IMR-90 (cell line): ENCODE data around the gene PIPOX. TPM values are rescaled to one million over a fixed set of nuclear protein-coding genes. Genes with fewer than 3 reads are reported as not detected.

Experiments
- ATAC-seq: fragments of 200-7000 bp; cut with Tn5 transposase; 2 replicates; pipeline ENCODE4 v1.9.1; 2020; ENCODE audit warnings: low read depth, mild to moderate bottlenecking, moderate library complexity
- BruUV-seq: library from RNA; stranded (reverse); fragments of 400-500 nt; replicated peaks from 2 replicates; lab custom pipeline; 2021; lab: Mats Ljungman, UMichigan
- CTCF ChIA-PET: fragments of 300-600 bp; formaldehyde crosslinking; extraction: SDS; loops from one replicate; lab custom pipeline; 2021; ENCODE audit warnings: antibody characterized with exemption; lab: Yijun Ruan, JAX
- POLR2A ChIA-PET: fragments of 300-600 bp; sonication (Branson Sonifier 250); formaldehyde crosslinking; loops from one replicate; lab custom pipeline; 2022; ENCODE audit warnings: antibody characterized with exemption; ENCODE audit not compliant: unreplicated experiment; lab: Charles Lee
- DNase-seq: peaks from one replicate; pipeline ENCODE4 v3.0.0; 2013
- H2AFZ ChIP-seq: replicated peaks from 2 replicates; pipeline ENCODE3; 2013; ENCODE audit warnings: low read length, mild to moderate bottlenecking; ENCODE audit not compliant: poor library complexity
- H2AK5ac ChIP-seq: 2 replicates; pipeline ENCODE4 v1.6.1; 2013; ENCODE audit warnings: low read depth, low read length, inconsistent platforms
- H2AK9ac ChIP-seq: replicated peaks from 2 replicates; pipeline ENCODE3; 2013; ENCODE audit warnings: mild to moderate bottlenecking, low read depth, low read length, moderate library complexity; ENCODE audit not compliant: poor library complexity
- H2BK120ac ChIP-seq: 2 replicates; pipeline ENCODE4 v1.6.1; 2013; ENCODE audit warnings: low read depth, low read length, inconsistent platforms
- H2BK15ac ChIP-seq: 3 replicates; pipeline ENCODE4 v1.6.1; 2013; ENCODE audit warnings: low read depth, low read length, inconsistent platforms
- H2BK20ac ChIP-seq: 2 replicates; pipeline ENCODE4 v1.6.1; 2013; ENCODE audit warnings: low read depth, mild to moderate bottlenecking, inconsistent platforms, low read length, moderate library complexity
- H2BK5ac ChIP-seq: 2 replicates; pipeline ENCODE4 v1.6.1; 2013; ENCODE audit warnings: mild to moderate bottlenecking, low read depth, low read length, inconsistent platforms; ENCODE audit not compliant: poor library complexity, severe bottlenecking
- H3K14ac ChIP-seq: replicated peaks from 2 replicates; pipeline ENCODE4 v1.6.1; 2013; ENCODE audit warnings: low read depth, low read length, inconsistent platforms
- H3K18ac ChIP-seq: 2 replicates; pipeline ENCODE4 v1.6.1; 2013; ENCODE audit warnings: low read depth, low read length, control low read depth
- H3K23ac ChIP-seq: 2 replicates; pipeline ENCODE4 v1.6.1; 2013; ENCODE audit warnings: low read depth, low read length, inconsistent platforms
- H3K27ac ChIP-seq: 2 replicates; pipeline ENCODE4 v1.5.1; 2013; ENCODE audit warnings: mild to moderate bottlenecking, control low read depth, low read length; ENCODE audit not compliant: insufficient read depth
- H3K27me3 ChIP-seq: 2 replicates; pipeline ENCODE4 v1.6.1; 2013; ENCODE audit warnings: low read length; ENCODE audit not compliant: control insufficient read depth, insufficient read depth
- H3K36me3 ChIP-seq: 2 replicates; pipeline ENCODE4 v1.6.1; 2013; ENCODE audit warnings: low read length, mixed read lengths; ENCODE audit not compliant: control insufficient read depth, insufficient read depth
- H3K4ac ChIP-seq: 2 replicates; pipeline ENCODE4 v1.6.1; 2013; ENCODE audit warnings: low read depth, low read length, inconsistent platforms
- H3K4me1 ChIP-seq: 2 replicates; pipeline ENCODE4 v1.6.1; 2013; ENCODE audit warnings: low read length, mixed read lengths; ENCODE audit not compliant: control insufficient read depth, insufficient read depth
- H3K4me2 ChIP-seq: 2 replicates; pipeline ENCODE4 v1.6.1; 2013; ENCODE audit warnings: low read depth, mild to moderate bottlenecking, control low read depth, low read length, moderate library complexity
- H3K4me3 ChIP-seq: 2 replicates; pipeline ENCODE4 v1.5.1; 2013; ENCODE audit warnings: low read depth, mild to moderate bottlenecking, control low read depth, low read length, moderate library complexity; ENCODE audit not compliant: insufficient read depth
- H3K56ac ChIP-seq: 2 replicates; pipeline ENCODE4 v1.6.1; 2013; ENCODE audit warnings: low read length, inconsistent platforms; ENCODE audit not compliant: insufficient read depth; ENCODE audit errors: extremely low read depth
- H3K79me1 ChIP-seq, 2 experiments: 2 replicates each; pipeline ENCODE4 v1.6.1; 2013; ENCODE audit warnings: low read length in 2 of 2, inconsistent platforms in 1 of 2, low read depth in 1 of 2
- H3K9ac ChIP-seq: 2 replicates; pipeline ENCODE4 v1.6.1; 2013; ENCODE audit warnings: low read depth, low read length, control low read depth
- H3K9me1 ChIP-seq: 2 replicates; pipeline ENCODE4 v1.6.1; 2013; ENCODE audit warnings: low read length, inconsistent platforms; ENCODE audit not compliant: insufficient read depth
- H3K9me3 ChIP-seq: 2 replicates; pipeline ENCODE4 v1.6.1; 2013; ENCODE audit warnings: low read length; ENCODE audit not compliant: control insufficient read depth, insufficient read depth
- H4K20me1 ChIP-seq: 2 replicates; pipeline ENCODE4 v1.6.1; 2013; ENCODE audit warnings: low read length, inconsistent platforms; ENCODE audit not compliant: insufficient read depth
- H4K5ac ChIP-seq: 2 replicates; pipeline ENCODE4 v1.6.1; 2013; ENCODE audit warnings: mild to moderate bottlenecking, low read depth, low read length, control low read depth
- H4K8ac ChIP-seq, 2 experiments: 2 replicates each; pipeline ENCODE4 v1.6.1; 2013; ENCODE audit warnings: low read depth in 2 of 2, low read length in 2 of 2, control low read depth in 1 of 2, inconsistent platforms in 1 of 2
- H4K91ac ChIP-seq: 2 replicates; pipeline ENCODE4 v1.6.1; 2013; ENCODE audit warnings: low read depth, low read length, inconsistent platforms; ENCODE audit not compliant: insufficient read depth
- BHLHE40 ChIP-seq: fragments of 150-350 bp; IDR thresholded peaks from 2 replicates; pipeline ENCODE4 v1.6.1; 2016; ENCODE audit warnings: mild to moderate bottlenecking, low read depth, low read length
- ELK1 ChIP-seq: fragments of 150-350 bp; IDR thresholded peaks from 2 replicates; pipeline ENCODE4 v1.6.1; 2016; ENCODE audit warnings: low read depth, mild to moderate bottlenecking, low read length, moderate library complexity, borderline replicate concordance
- FOS ChIP-seq: fragments of 150-350 bp; IDR thresholded peaks from 2 replicates; pipeline ENCODE4 v1.6.1; 2016; ENCODE audit warnings: low read depth, low read length
- MAFK ChIP-seq: IDR thresholded peaks from 2 replicates; pipeline ENCODE4 v1.6.1; 2012; ENCODE audit warnings: low read depth, low read length, improper control_type of control experiment
- MAZ ChIP-seq: IDR thresholded peaks from 2 replicates; pipeline ENCODE4 v1.6.1; 2012; ENCODE audit warnings: low read depth, mild to moderate bottlenecking, low read length, improper control_type of control experiment, moderate library complexity, borderline replicate concordance
- MXI1 ChIP-seq: IDR thresholded peaks from 2 replicates; pipeline ENCODE4 v1.6.1; 2012; ENCODE audit warnings: low read depth, mild to moderate bottlenecking, low read length, moderate library complexity, borderline replicate concordance
- NFE2L2 ChIP-seq: fragments of 150-350 bp; IDR thresholded peaks from 2 replicates; pipeline ENCODE4 v1.6.1; 2016; ENCODE audit warnings: low read depth, mild to moderate bottlenecking, low read length
- RAD21 ChIP-seq: IDR thresholded peaks from 2 replicates; pipeline ENCODE4 v1.6.1; 2012; ENCODE audit warnings: low read length, improper control_type of control experiment
- RFX5 ChIP-seq: IDR thresholded peaks from 2 replicates; pipeline ENCODE4 v1.8.0; 2012; ENCODE audit warnings: low read depth, mild to moderate bottlenecking, low read length, moderate library complexity
- USF2 ChIP-seq: fragments of 150-350 bp; IDR thresholded peaks from 2 replicates; pipeline ENCODE4 v1.6.1; 2017; ENCODE audit warnings: mild to moderate bottlenecking, antibody characterized with exemption, low read length, low read depth
- WGBS, 2 experiments: methylation state at CpG; one replicate each; pipeline versions ENCODE4 v1.1.5 to v1.1.7; 2013; ENCODE audit warnings: missing lambda C conversion rate in 2 of 2; ENCODE audit not compliant: insufficient read length in 1 of 2; ENCODE audit errors: extremely low coverage in 2 of 2; 5-methylcytosine and 5-hydroxymethylcytosine counted together
- dilution Hi-C: fragments of 300-500 bp; cut with HindIII; formaldehyde crosslinking; loops from one replicate; pipeline ENCODE4 v1.14.3; 2018; ENCODE audit warnings: low sequenced_read_pairs; ENCODE audit not compliant: unreplicated experiment
- in situ Hi-C: fragments of 300-500 bp; cut with MboI; formaldehyde crosslinking; loops from 3 replicates; pipeline ENCODE4 v1.14.3; 2019; ENCODE audit warnings: low sequenced_read_pairs, inconsistent platforms, mixed read lengths
- intact Hi-C: fragments of 100-400 bp; cut with micrococcal nuclease; formaldehyde crosslinking; loops from 2 replicates; pipeline ENCODE4 v1.10.0; 2022
- polyA plus RNA-seq, 3 experiments: library from polyadenylated mRNA; depleted of rRNA; stranded (reverse); fragments of >200 nt; gene quantifications; 2 replicates each; pipeline ENCODE4 v1.2.3, GENCODE V29; 2012; ENCODE audit warnings: low replicate concordance in 1 of 3
- total RNA-seq: library from RNA; depleted of rRNA; stranded (reverse); fragments of >200 nt; gene quantifications from 2 replicates; pipeline ENCODE4 v1.2.3, GENCODE V29; 2012

Gene PIPOX
- total and polyA plus RNA-seq, 2 of the 4 experiments (the other 2 are of a cell fraction), result 0.43 to 1.3 TPM

GRCh38 chr17:29024316-29024952 is 18.5 kb upstream of the PIPOX start:
- intact Hi-C loops, result loop anchor here (5.0 kb wide), 1 partner anchor 43 kb away; no protein-coding TSS in a partner anchor
- no peaks in the 10 kb centered on the region for H4K20me1 ChIP-seq

More at GRCh38 chr17:29024316-29024952, 18.5 kb upstream of the PIPOX start:
- Histone ChIP-seq H3K14ac (no peak overlapping the region), H3K79me1 (no peaks in the 10 kb centered on the region), H3K4me3 (no peak overlapping the region), H4K5ac (no peak overlapping the region), H3K9ac (no peak overlapping the region), H4K91ac (no peak overlapping the region), H2AK9ac (no peak overlapping the region), H3K4me1 (no peaks in the 10 kb centered on the region), H2BK20ac (no peak overlapping the region), H2BK5ac (no peak overlapping the region), H2AFZ (no peak overlapping the region), H3K9me1 (no peaks in the 10 kb centered on the region), H4K8ac (no peak overlapping the region), H3K27me3 (peaks cover 76% of the 10 kb centered on the region), H3K56ac (no peak overlapping the region), H2AK5ac (no peak overlapping the region), H3K23ac (no peak overlapping the region), H3K36me3 (no peaks in the 10 kb centered on the region), H3K4me2 (no peak overlapping the region), H3K27ac (no peak overlapping the region), H3K4ac (no peak overlapping the region), H2BK15ac (no peak overlapping the region), H3K18ac (no peak overlapping the region), H2BK120ac (no peak overlapping the region), H3K9me3 (no peaks in the 10 kb centered on the region)
- no CpG with 5 or more reads among the region's 6 CpGs for WGBS, 2 experiments
- ATAC-seq (no peak), DNase-seq (no peak)
- dilution Hi-C loops, result no loop called here
- in situ Hi-C loops, result no loop called here
- CTCF ChIA-PET, result interaction anchor here (1.0 kb wide), 1 partner anchor 58 kb away, joined by 5 read pairs; no protein-coding TSS in a partner anchor
- no peak for TF ChIP-seq MAFK
- TF ChIP-seq FOS, result no peak
- no peak for TF ChIP-seq NFE2L2
- TF ChIP-seq BHLHE40, result no peak
- no peak for TF ChIP-seq USF2
- no peak for TF ChIP-seq MAZ
- no peak for TF ChIP-seq MXI1
- no peak for TF ChIP-seq RAD21
- no peak for TF ChIP-seq ELK1
- TF ChIP-seq RFX5, result no peak
- no TSS peak for BruUV-seq
- POLR2A ChIA-PET, result no interaction called here
